SK-N-SH treated with all-trans-retinoic acid at 6 μM for 48 hours (cell line): ENCODE results near the gene WNT10A.
"Not testable (repeated sequence)": the region's sequence is repeated elsewhere in the genome, so short reads cannot be mapped to it uniquely, and the experiment has no call there.

Experiments
- ATAC-seq: fragments of 200-7000 bp; cut with Tn5 transposase; 3 replicates; pipeline ENCODE4 v1.9.1; 2020; ENCODE audit warnings: mild to moderate bottlenecking, moderate library complexity
- ARNTL ChIP-seq: fragments of 450-650 bp; formaldehyde crosslinking; IDR thresholded peaks from 2 replicates; pipeline ENCODE4 v1.5.0; 2020; ENCODE audit warnings: low read depth, mild to moderate bottlenecking, moderate library complexity, borderline replicate concordance
- BACH2 ChIP-seq: fragments of 250-450 bp; sonication (Bioruptor Pico); IDR thresholded peaks from 2 replicates; pipeline ENCODE4 v1.9.0; 2021; ENCODE audit warnings: mild to moderate bottlenecking, borderline replicate concordance
- CSDC2 ChIP-seq: fragments of 250-450 bp; sonication (Bioruptor Pico); IDR thresholded peaks from 2 replicates; pipeline ENCODE4 v1.5.0; 2020; ENCODE audit warnings: mild to moderate bottlenecking, moderate library complexity
- GLIS3 ChIP-seq: fragments of 250-450 bp; sonication (Bioruptor Pico); IDR thresholded peaks from 2 replicates; pipeline ENCODE4 v1.5.0; 2020; ENCODE audit warnings: mild to moderate bottlenecking, moderate library complexity
- PPARA ChIP-seq: fragments of 250-450 bp; sonication (Bioruptor Pico); IDR thresholded peaks from 2 replicates; pipeline ENCODE4 v1.5.0; 2020; ENCODE audit warnings: mild to moderate bottlenecking, borderline replicate concordance
- RARB ChIP-seq: fragments of 250-450 bp; sonication (Bioruptor Pico); IDR thresholded peaks from 2 replicates; pipeline ENCODE4 v1.8.0; 2021; ENCODE audit warnings: mild to moderate bottlenecking, moderate library complexity
- SNAI2 ChIP-seq: fragments of 250-450 bp; sonication (Bioruptor Pico); IDR thresholded peaks from 2 replicates; pipeline ENCODE4 v1.5.0; 2020; ENCODE audit warnings: mild to moderate bottlenecking, moderate library complexity
- TCF4 ChIP-seq: fragments of 250-450 bp; sonication (Bioruptor Pico); IDR thresholded peaks from 2 replicates; pipeline ENCODE4 v1.8.0; 2021; ENCODE audit warnings: mild to moderate bottlenecking, moderate library complexity, borderline replicate concordance
- TOX ChIP-seq: fragments of 250-450 bp; sonication (Bioruptor Pico); IDR thresholded peaks from 2 replicates; pipeline ENCODE4 v1.8.0; 2021; ENCODE audit warnings: mild to moderate bottlenecking, moderate library complexity, borderline replicate concordance
- ZC3H10 ChIP-seq: fragments of 250-450 bp; sonication (Bioruptor Pico); IDR thresholded peaks from 2 replicates; pipeline ENCODE4 v1.5.1; 2021; ENCODE audit warnings: mild to moderate bottlenecking, moderate library complexity
- ZFP3 ChIP-seq: fragments of 250-450 bp; sonication (Bioruptor Pico); IDR thresholded peaks from 2 replicates; pipeline ENCODE4 v1.5.0; 2020; ENCODE audit warnings: mild to moderate bottlenecking, moderate library complexity
- ZFP30 ChIP-seq: fragments of 450-650 bp; formaldehyde crosslinking; IDR thresholded peaks from 2 replicates; pipeline ENCODE4 v1.5.0; 2022; ENCODE audit warnings: mild to moderate bottlenecking, moderate library complexity
- ZNF565 ChIP-seq: fragments of 450-650 bp; formaldehyde crosslinking; conservative IDR thresholded peaks from 2 replicates; pipeline ENCODE4 v1.5.0; 2020; ENCODE audit warnings: low read depth, mild to moderate bottlenecking, moderate library complexity
- ZNF70 ChIP-seq: fragments of 450-650 bp; formaldehyde crosslinking; IDR thresholded peaks from 2 replicates; pipeline ENCODE4 v1.5.0; 2020; ENCODE audit warnings: mild to moderate bottlenecking, moderate library complexity
- ZNF8 ChIP-seq: fragments of 450-650 bp; formaldehyde crosslinking; IDR thresholded peaks from 2 replicates; pipeline ENCODE4 v1.5.0; 2020; ENCODE audit warnings: mild to moderate bottlenecking, moderate library complexity
- TF ChIP-seq, protein P1 (sequence below): fragments of 250-450 bp; sonication (Bioruptor Pico); IDR thresholded peaks from 2 replicates; pipeline ENCODE4 v1.5.0; 2020; ENCODE audit warnings: mild to moderate bottlenecking, moderate library complexity
- TF ChIP-seq, protein P2 (sequence below): fragments of 250-450 bp; sonication (Bioruptor Pico); IDR thresholded peaks from 2 replicates; pipeline ENCODE4 v1.5.1; 2021; ENCODE audit warnings: mild to moderate bottlenecking, moderate library complexity
- TF ChIP-seq, protein P3 (sequence below): fragments of 250-450 bp; sonication (Bioruptor Pico); IDR thresholded peaks from 2 replicates; pipeline ENCODE4 v1.5.1; 2020; ENCODE audit warnings: low read depth, mild to moderate bottlenecking, moderate library complexity

Gene WNT10A

DNA sequence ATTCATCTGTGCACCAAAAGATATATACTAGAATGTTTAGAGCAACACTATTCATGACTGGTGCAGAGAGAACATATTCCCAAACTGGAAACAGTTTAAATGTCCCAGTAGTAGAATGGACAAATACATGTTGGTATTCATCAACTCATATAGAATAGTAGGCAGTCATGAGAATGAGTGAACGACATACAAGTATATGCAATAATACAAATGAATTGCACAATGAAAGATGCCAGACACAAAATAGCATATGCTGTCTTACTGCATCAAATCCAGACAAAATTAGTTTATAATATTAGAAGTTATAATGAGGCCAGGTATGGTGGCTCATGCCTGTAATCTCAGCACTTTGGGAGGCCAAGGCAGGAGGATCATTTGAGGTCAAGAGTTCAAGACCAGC lies 40.8 kb upstream of the WNT10A start (continued):
- TF ChIP-seq, protein P1, sequence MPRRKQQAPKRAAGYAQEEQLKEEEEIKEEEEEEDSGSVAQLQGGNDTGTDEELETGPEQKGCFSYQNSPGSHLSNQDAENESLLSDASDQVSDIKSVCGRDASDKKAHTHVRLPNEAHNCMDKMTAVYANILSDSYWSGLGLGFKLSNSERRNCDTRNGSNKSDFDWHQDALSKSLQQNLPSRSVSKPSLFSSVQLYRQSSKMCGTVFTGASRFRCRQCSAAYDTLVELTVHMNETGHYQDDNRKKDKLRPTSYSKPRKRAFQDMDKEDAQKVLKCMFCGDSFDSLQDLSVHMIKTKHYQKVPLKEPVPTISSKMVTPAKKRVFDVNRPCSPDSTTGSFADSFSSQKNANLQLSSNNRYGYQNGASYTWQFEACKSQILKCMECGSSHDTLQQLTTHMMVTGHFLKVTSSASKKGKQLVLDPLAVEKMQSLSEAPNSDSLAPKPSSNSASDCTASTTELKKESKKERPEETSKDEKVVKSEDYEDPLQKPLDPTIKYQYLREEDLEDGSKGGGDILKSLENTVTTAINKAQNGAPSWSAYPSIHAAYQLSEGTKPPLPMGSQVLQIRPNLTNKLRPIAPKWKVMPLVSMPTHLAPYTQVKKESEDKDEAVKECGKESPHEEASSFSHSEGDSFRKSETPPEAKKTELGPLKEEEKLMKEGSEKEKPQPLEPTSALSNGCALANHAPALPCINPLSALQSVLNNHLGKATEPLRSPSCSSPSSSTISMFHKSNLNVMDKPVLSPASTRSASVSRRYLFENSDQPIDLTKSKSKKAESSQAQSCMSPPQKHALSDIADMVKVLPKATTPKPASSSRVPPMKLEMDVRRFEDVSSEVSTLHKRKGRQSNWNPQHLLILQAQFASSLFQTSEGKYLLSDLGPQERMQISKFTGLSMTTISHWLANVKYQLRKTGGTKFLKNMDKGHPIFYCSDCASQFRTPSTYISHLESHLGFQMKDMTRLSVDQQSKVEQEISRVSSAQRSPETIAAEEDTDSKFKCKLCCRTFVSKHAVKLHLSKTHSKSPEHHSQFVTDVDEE (CRISPR knock-in tag), result no peak
- TF ChIP-seq ZNF8 (CRISPR knock-in tag), result no peak

DNA sequence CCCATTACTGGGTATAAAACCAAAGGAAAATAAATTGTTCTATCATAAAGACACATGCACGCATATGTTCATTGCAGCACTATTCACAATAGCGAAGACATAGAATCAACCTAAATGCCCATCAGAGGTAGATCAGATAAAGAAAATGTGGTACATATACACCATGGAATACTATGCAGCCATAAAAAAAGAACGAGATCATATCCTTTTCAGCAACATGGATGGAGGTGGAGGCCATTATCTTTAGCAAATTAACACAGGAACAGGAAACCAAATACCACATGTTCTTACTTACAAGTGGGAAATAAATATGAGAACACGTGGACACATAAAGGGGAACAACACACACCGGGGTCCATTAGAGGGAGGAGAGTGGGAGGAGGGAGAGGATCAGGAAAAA lies 36.3 kb upstream of the WNT10A start:
- 0 out of 2 replicates have a peak, but pooled peaks have one; percentile 30 for TF ChIP-seq ZNF70 (CRISPR knock-in tag)
- TF ChIP-seq, all 23 proteins: peak for 1; not testable (repeated sequence) for 22
- not testable (repeated sequence) for ATAC-seq

DNA sequence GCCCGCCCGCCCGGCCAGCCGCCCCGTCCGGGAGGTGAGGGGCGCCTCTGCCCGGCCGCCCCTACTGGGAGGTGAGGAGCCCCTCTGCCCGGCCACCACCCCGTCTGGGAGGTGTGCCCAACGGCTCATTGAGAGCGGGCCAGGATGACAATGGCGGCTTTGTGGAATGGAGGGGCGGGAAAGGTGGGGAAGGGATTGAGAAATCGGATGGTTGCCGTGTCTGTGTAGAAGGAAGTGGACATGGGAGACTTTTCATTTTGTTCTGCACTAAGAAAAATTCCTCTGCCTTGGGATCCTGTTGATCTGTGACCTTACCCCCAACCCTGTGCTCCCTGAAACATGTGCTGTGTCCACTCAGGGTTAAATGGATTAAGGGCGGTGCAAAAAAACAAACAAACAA lies 33.7 kb upstream of the WNT10A start:
- not testable (repeated sequence) for ATAC-seq

DNA sequence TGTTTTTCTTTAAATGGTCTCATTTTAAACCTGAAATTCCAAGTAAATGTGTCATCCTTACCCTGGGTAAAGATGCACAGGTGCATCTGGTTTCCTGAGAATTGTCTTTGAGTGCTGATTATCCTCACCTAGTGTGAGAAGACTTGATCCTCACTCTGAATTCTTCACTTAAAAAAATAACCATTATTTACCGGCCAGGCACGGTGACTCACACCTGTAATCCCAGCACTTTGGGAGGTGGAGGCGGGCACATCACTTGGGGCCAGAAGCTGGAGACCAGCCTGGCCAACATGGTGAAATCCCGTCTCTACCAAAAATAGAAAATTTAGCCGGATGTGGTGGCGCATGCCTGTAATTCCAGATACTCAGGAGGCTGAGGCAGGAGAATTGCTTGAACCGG lies 30.9 kb upstream of the WNT10A start:
- ATAC-seq, result no peak
- no peak for TF ChIP-seq BACH2

DNA sequence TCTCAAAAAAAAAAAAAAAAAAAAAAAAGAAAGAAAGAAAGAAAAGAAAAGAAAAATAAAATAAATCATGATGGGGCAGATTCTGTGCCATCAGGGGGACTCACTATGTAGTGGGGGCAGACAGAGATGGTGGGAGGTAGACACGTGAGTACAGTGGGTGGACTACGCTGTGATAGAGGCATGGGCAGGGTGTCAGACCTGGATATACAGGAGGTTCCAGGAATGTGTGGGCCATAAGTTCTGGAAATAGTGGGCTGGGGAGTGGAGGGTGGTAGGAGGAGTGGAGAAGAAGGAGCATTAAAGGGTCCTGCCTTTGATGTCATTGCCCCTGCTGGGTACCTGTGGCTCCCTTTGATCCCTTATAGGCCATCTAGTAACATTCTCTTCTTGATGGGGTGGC lies 29.9 kb upstream of the WNT10A start:
- no peak for TF ChIP-seq ZNF8 (CRISPR knock-in tag)
- TF ChIP-seq GLIS3 (CRISPR knock-in tag), result no peak
- no peak for TF ChIP-seq ZC3H10 (CRISPR knock-in tag)
- no peak for TF ChIP-seq TCF4 (CRISPR knock-in tag)
- TF ChIP-seq RARB (CRISPR knock-in tag), result no peak
- no peak for TF ChIP-seq TOX (CRISPR knock-in tag)
- no peak for TF ChIP-seq CSDC2 (CRISPR knock-in tag)
- no peak for TF ChIP-seq ARNTL (CRISPR knock-in tag)
- no peak for TF ChIP-seq ZNF70 (CRISPR knock-in tag)
- TF ChIP-seq SNAI2, result no peak
- no peak for TF ChIP-seq PPARA (CRISPR knock-in tag)
- TF ChIP-seq, all 23 proteins: peak for 0
- no peak for ATAC-seq

DNA sequence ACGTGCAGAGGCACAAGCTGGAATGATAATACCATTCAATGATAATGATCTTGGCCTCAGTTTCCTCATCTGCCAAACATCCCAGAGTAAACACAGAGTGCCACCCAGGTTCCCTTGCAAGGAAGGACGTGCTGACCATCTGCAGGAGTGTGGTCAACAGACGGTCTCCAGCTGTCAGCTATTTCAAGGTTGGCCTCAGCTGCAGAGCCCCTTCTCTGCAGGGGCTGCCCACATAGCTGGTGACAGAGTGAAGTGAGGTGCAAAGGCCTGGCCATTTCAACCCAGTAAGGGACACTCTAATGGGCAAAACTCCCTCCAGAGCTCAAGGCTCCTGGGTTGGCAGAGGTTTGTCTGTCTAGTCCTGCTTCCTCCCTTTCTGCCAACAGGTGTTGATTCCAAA lies 29.4 kb upstream of the WNT10A start:
- no peak for ATAC-seq
- TF ChIP-seq ZNF565 (no peak), SNAI2 (no peak), RARB (CRISPR knock-in tag) (no peak), ZC3H10 (CRISPR knock-in tag) (no peak), TOX (CRISPR knock-in tag) (no peak), ZFP3 (CRISPR knock-in tag) (no peak), ZFP30 (no peak), TCF4 (CRISPR knock-in tag) (no peak)
- TF ChIP-seq, protein P2, sequence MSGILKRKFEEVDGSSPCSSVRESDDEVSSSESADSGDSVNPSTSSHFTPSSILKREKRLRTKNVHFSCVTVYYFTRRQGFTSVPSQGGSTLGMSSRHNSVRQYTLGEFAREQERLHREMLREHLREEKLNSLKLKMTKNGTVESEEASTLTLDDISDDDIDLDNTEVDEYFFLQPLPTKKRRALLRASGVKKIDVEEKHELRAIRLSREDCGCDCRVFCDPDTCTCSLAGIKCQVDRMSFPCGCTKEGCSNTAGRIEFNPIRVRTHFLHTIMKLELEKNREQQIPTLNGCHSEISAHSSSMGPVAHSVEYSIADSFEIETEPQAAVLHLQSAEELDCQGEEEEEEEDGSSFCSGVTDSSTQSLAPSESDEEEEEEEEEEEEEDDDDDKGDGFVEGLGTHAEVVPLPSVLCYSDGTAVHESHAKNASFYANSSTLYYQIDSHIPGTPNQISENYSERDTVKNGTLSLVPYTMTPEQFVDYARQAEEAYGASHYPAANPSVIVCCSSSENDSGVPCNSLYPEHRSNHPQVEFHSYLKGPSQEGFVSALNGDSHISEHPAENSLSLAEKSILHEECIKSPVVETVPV, result no peak
- TF ChIP-seq, protein P1 (CRISPR knock-in tag), result no peak
- TF ChIP-seq, protein P3, sequence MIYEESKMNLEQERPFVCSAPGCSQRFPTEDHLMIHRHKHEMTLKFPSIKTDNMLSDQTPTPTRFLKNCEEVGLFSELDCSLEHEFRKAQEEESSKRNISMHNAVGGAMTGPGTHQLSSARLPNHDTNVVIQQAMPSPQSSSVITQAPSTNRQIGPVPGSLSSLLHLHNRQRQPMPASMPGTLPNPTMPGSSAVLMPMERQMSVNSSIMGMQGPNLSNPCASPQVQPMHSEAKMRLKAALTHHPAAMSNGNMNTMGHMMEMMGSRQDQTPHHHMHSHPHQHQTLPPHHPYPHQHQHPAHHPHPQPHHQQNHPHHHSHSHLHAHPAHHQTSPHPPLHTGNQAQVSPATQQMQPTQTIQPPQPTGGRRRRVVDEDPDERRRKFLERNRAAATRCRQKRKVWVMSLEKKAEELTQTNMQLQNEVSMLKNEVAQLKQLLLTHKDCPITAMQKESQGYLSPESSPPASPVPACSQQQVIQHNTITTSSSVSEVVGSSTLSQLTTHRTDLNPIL (CRISPR knock-in tag), result no peak
- TF ChIP-seq, all 23 proteins: peak for 0
